Esophagus muscularis mucosa (tissue), 4 donors: ENCODE results near the gene TMEM109. TPM values are rescaled to one million over a fixed set of nuclear protein-coding genes. Genes with fewer than 3 reads are reported as not detected.

Experiments
- DNase-seq: peaks from one replicate; pipeline ENCODE4 v3.0.0-alpha.2; 2017; ENCODE audit errors: extremely low spot score
- H3K27ac ChIP-seq, 4 donors: fragments of 200-600 bp; sonication (generic); replicated peaks in 1 of 4; 1 replicate in 3 of 4; 2 replicates in 1 of 4; pipeline ENCODE4 v1.5.1; 2016 to 2019; ENCODE audit warnings: mild to moderate bottlenecking in 1 of 4
- H3K27me3 ChIP-seq, 4 donors: fragments of 200-600 bp; sonication (generic); one replicate each; pipeline versions ENCODE4 v1.5.1 to v1.6.0; 2016 to 2019
- H3K36me3 ChIP-seq, 4 donors: fragments of 200-600 bp; sonication (generic); one replicate each; pipeline ENCODE4 v1.5.1; 2016 to 2019
- H3K4me1 ChIP-seq, 4 donors: fragments of 200-600 bp; sonication (generic); one replicate each; pipeline ENCODE4 v1.5.1; 2016 to 2019
- H3K4me3 ChIP-seq, 4 donors: fragments of 200-600 bp; sonication (generic); 1 replicate in 2 of 4; 2 replicates in 2 of 4; pipeline ENCODE4 v1.5.1; 2016 to 2019; ENCODE audit warnings: mild to moderate bottlenecking in 4 of 4, moderate library complexity in 1 of 4
- H3K9me3 ChIP-seq, 4 donors: fragments of 200-600 bp; sonication (generic); 1 replicate in 3 of 4; 2 replicates in 1 of 4; pipeline ENCODE4 v1.5.1; 2016 to 2019
- EP300 ChIP-seq: sonication (generic); formaldehyde crosslinking; IDR thresholded peaks from one replicate; pipeline ENCODE4 v1.6.1; 2017; ENCODE audit warnings: antibody characterized with exemption
- POLR2A ChIP-seq: fragments of 450-650 bp; IDR thresholded peaks from one replicate; pipeline ENCODE4 v1.6.1; 2017; ENCODE audit warnings: antibody characterized with exemption, moderate library complexity, mild to moderate bottlenecking, low read depth
- POLR2AphosphoS5 ChIP-seq, 2 donors: sonication (generic); formaldehyde crosslinking; IDR thresholded peaks; one replicate each; pipeline ENCODE4 v1.6.1; 2017; ENCODE audit warnings: antibody characterized with exemption in 2 of 2
- WGBS: methylation state at CpG from one replicate; pipeline ENCODE4 v1.1.5; 2018; 5-methylcytosine and 5-hydroxymethylcytosine counted together
- intact Hi-C: fragments of 100-400 bp; cut with DNase I; formaldehyde crosslinking; loops from one replicate; pipeline ENCODE4 v1.15.1; 2023
- total RNA-seq, 4 donors: library from RNA; depleted of rRNA; stranded (reverse); fragments of >200 nt; gene quantifications; one replicate each; pipeline versions ENCODE4 v1.1.0 to v1.2.1, GENCODE V29; 2016
- TF ChIP-seq, protein P1 (sequence below), 3 experiments: fragments of 200-600 bp in 2 of 3; fragments of 450-650 bp in 1 of 3; sonication (generic) in 2 of 3; IDR thresholded peaks; one replicate each; pipeline ENCODE4 v1.5.1; 2017 to 2019; ENCODE audit warnings: antibody characterized with exemption in 3 of 3, mild to moderate bottlenecking in 2 of 3, moderate library complexity in 1 of 3

Gene TMEM109
- total RNA-seq, 4 donors from 2014 or later = 106 to 186 (median 138) TPM

DNA sequence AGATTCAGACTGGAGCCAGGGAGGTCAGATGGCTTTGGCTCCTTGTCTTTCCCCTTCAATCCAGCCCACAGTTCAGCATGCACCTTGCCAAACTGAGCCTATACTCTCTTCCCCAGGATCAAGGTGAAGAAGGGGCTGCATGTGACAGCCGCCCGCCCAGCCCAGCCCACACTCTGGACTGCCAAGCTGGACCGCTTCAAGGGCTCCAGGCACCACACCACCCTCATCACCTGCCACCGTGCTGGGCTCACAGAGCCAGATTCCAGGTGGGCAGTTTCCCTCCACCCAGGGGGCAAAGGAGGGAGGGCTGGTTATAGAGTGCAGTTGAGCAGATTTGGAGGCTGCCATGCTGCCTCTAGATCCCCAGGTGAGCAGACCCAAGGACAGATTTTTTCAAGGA lies 16.4 kb downstream of the TMEM109 start:
- H3K27ac ChIP-seq = no peak overlapping the region
- peaks cover 0 to 17% (median 0%) of the 10 kb centered on the region in 4 donors for H3K27me3 ChIP-seq
- intact Hi-C loops = no loop called here
- H3K36me3 ChIP-seq = peaks cover 0 to 5% (median 3%) of the 10 kb centered on the region in 4 donors
- TF ChIP-seq POLR2AphosphoS5 (IDR thresholded peaks at IDR 0.05) (no peak), EP300 (no peak), POLR2A (no peak)
- TF ChIP-seq, protein P1, sequence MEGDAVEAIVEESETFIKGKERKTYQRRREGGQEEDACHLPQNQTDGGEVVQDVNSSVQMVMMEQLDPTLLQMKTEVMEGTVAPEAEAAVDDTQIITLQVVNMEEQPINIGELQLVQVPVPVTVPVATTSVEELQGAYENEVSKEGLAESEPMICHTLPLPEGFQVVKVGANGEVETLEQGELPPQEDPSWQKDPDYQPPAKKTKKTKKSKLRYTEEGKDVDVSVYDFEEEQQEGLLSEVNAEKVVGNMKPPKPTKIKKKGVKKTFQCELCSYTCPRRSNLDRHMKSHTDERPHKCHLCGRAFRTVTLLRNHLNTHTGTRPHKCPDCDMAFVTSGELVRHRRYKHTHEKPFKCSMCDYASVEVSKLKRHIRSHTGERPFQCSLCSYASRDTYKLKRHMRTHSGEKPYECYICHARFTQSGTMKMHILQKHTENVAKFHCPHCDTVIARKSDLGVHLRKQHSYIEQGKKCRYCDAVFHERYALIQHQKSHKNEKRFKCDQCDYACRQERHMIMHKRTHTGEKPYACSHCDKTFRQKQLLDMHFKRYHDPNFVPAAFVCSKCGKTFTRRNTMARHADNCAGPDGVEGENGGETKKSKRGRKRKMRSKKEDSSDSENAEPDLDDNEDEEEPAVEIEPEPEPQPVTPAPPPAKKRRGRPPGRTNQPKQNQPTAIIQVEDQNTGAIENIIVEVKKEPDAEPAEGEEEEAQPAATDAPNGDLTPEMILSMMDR (IDR thresholded peaks at IDR 0.05) = no peak
- DNase-seq = no peak
- H3K9me3 ChIP-seq = no peaks in the 10 kb centered on the region
- peaks cover 1 to 3% (median 3%) of the 10 kb centered on the region in 4 donors for H3K4me1 ChIP-seq
- 93% methylated on average over 4 of the region's 4 CpGs for WGBS
- H3K4me3 ChIP-seq = no peak overlapping the region

DNA sequence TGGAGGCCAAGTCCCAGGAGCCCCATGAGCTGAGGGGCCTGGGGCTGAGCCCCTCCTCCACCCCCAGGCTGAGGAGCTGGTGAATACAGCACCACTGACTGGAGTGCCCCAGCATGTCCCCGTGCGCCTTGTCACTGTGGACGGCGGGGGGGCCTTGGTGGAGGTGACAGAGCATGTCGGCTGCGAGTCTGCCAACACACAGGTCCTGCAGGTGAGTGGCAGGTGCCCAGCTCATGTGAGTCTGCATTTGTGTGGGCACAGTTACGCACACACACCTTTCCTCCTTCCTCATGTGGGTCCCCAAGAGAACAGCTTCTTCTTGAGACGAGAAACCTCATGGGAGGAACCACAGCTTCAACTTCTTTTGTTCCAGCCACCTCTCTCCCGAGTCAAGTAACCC lies 18.0 kb downstream of the TMEM109 start:
- no peak overlapping the region for H3K4me3 ChIP-seq
- peaks cover 5 to 11% (median 6%) of the 10 kb centered on the region in 4 donors for H3K4me1 ChIP-seq
- no peak for TF ChIP-seq EP300
- TF ChIP-seq POLR2A = no peak
- TF ChIP-seq POLR2AphosphoS5 (IDR thresholded peaks at IDR 0.05) = no peak
- TF ChIP-seq, protein P1 (IDR thresholded peaks at IDR 0.05) = no peak
- no peak for DNase-seq
- H3K9me3 ChIP-seq = no peaks in the 10 kb centered on the region
- H3K27me3 ChIP-seq = peaks cover 0 to 9% (median 0%) of the 10 kb centered on the region in 4 donors
- H3K27ac ChIP-seq = no peak overlapping the region
- WGBS = 88% methylated on average over 9 of the region's 9 CpGs
- intact Hi-C loops = no loop called here
- peaks cover 0 to 12% (median 9%) of the 10 kb centered on the region in 4 donors for H3K36me3 ChIP-seq

DNA sequence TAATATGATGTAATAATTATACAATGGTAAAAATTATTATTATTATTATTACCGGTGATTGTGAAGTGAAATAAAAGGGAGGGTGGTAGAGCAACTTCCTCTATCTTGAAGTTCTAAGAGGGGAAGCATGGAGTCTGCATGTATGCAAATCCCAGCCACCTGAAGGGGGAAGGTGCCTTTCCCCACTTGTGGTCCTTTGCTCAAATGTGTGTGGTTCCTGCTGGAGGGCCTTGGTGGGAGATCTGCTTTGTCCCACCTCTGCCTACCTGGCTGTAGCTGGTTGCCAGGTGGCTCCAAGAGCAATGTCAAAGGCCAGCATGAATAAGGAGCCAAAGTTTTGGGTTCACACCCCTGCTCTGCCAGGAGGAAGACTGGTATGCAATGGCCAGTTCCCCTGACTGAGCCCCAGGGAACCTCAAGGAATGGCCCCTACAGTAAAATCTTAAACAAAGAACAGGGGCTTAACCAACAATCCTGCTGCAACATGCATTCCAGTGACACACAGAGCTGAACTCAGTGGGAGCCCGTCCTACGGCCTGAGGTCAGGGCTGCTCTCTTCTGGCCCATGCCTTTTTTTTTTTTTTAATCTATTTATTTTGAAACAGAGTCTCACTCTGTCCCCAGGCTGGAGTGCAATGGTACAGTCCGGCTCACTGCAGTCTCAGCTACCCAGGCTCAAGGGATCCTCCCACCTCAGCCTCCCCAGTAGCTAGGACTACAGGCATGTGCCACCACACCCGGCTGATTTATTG lies 18.8 kb downstream of the TMEM109 start:
- TF ChIP-seq EP300 = no peak
- TF ChIP-seq, protein P1 (IDR thresholded peaks at IDR 0.05) = no peak
- no peak for TF ChIP-seq POLR2A
- TF ChIP-seq POLR2AphosphoS5 (IDR thresholded peaks at IDR 0.05) = no peak
- Histone ChIP-seq H3K4me1 (peaks cover 7 to 13% (median 10%) of the 10 kb centered on the region in 4 donors), H3K9me3 (no peaks in the 10 kb centered on the region), H3K27me3 (peaks cover 0 to 5% (median 0%) of the 10 kb centered on the region in 4 donors), H3K36me3 (peaks cover 0 to 14% (median 12%) of the 10 kb centered on the region in 4 donors), H3K27ac (no peak overlapping the region), H3K4me3 (no peak overlapping the region)
- DNase-seq = no peak
- WGBS = 81% methylated on average over 5 of the region's 5 CpGs
- intact Hi-C loops = no loop called here

DNA sequence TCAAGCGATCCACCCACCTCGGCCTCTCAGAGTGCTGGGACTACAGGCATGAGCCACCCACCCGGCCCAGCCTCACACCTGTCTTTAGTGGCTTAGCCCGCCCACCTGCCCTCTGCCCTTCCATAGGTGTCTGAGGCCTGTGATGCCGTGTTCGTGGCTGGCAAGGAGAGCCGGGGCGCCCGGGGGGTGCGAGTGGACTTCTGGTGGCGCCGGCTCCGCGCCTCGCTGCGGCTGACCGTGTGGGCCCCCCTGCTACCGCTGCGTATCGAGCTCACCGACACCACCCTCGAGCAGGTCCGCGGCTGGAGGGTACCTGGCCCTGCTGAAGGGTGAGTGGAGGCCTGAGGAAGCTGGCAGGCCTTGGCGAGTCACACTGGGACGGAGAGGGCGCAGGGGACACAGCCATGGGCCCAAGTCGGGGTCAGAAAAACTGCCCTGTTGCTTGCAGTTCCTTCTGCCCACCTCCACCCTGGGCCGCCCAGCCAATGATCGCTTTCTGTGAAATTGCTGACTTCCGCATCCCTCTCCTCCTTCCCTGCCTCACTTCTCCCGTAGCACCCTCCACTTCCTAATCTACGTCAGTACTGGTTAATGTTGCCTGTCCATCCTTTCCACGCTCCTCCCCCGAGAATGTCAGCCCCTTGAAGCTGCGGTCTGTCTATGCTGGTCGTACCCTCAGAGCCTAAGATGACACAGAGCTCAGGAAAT lies 19.6 kb downstream of the TMEM109 start:
- H3K27ac ChIP-seq = no peak overlapping the region
- intact Hi-C loops = no loop called here
- H3K27me3 ChIP-seq = peaks cover 0 to 5% (median 0%) of the 10 kb centered on the region in 4 donors
- H3K4me1 ChIP-seq = peaks cover 7 to 13% (median 10%) of the 10 kb centered on the region in 4 donors
- H3K36me3 ChIP-seq = peaks cover 0 to 21% (median 19%) of the 10 kb centered on the region in 4 donors
- H3K4me3 ChIP-seq = no peak overlapping the region
- 95% methylated on average over 29 of the region's 37 CpGs for WGBS
- H3K9me3 ChIP-seq = no peaks in the 10 kb centered on the region
- TF ChIP-seq, protein P1 (IDR thresholded peaks at IDR 0.05) = no peak
- peak in 1 of 2 donors; percentile 2 for TF ChIP-seq POLR2AphosphoS5 (IDR thresholded peaks at IDR 0.05)
- DNase-seq = no peak
